AG04450 (cell line): Measurements from ENCODE around the gene MYADML2. TPM values are rescaled to one million over a fixed set of nuclear protein-coding genes. Genes with fewer than 3 reads are reported as not detected.
"Not testable (repeated sequence)": the region's sequence is repeated elsewhere in the genome, so short reads cannot be mapped to it uniquely, and the experiment has no call there.

Experiments
- CTCF ChIA-PET: fragments of 300-600, 350-600 bp; formaldehyde crosslinking; extraction: SDS; loops from one replicate; lab custom pipeline; 2022; ENCODE audit warnings: antibody characterized with exemption, inconsistent platforms; lab: Charles Lee
- POLR2A ChIA-PET: fragments of 350-600 bp; formaldehyde crosslinking; extraction: SDS; loops from one replicate; lab custom pipeline; 2021; ENCODE audit warnings: antibody characterized with exemption, inconsistent platforms; lab: Yijun Ruan, JAX
- DNase-seq: peaks from one replicate; pipeline ENCODE4 v3.0.0-alpha.2; 2011; ENCODE audit warnings: low read depth, low spot score
- H3K27ac ChIP-seq: one replicate; pipeline ENCODE4 v1.5.1; 2012; ENCODE audit warnings: low read depth, low read length, control low read depth
- H3K27me3 ChIP-seq: one replicate; pipeline ENCODE4 v1.6.0; 2012; ENCODE audit warnings: low read length; ENCODE audit not compliant: control insufficient read depth, insufficient read depth
- H3K4me3 ChIP-seq: 2 replicates; pipeline ENCODE4 v1.5.1; 2011; ENCODE audit warnings: mild to moderate bottlenecking, low read depth, low read length, control low read depth
- H3K9me3 ChIP-seq: 2 replicates; pipeline ENCODE4 v1.5.1; 2012; ENCODE audit warnings: low read length; ENCODE audit not compliant: control insufficient read depth, insufficient read depth
- CTCF ChIP-seq: IDR thresholded peaks from 2 replicates; pipeline ENCODE4 v1.5.1; 2011; ENCODE audit warnings: low read depth, low read length, control low read depth, inconsistent platforms
- polyA plus RNA-seq: library from polyadenylated mRNA; depleted of rRNA; stranded (reverse); fragments of >200 nt; gene quantifications from 2 replicates; pipeline ENCODE4 v1.2.3, GENCODE V29; 2011

Gene MYADML2
- polyA plus RNA-seq, 1 experiment: not detected

- Histone ChIP-seq H3K9me3 (no peaks in the 10 kb centered on the region; the same call in 1 of the 2 replicates), H3K27me3 (no peaks in the 10 kb centered on the region), H3K4me3 (peak overlapping the region; percentile 25; the same call in 1 of the 2 replicates), H3K27ac (no peak overlapping the region)
- no peak for TF ChIP-seq CTCF
- CTCF ChIA-PET: no interaction called here
- no peak for DNase-seq
- POLR2A ChIA-PET: interaction anchor here (0.7 kb wide), 1 partner anchor 225 kb away, joined by 3 read pairs; no protein-coding TSS in a partner anchor
These were observed 25.5 kb downstream of the MYADML2 start for GRCh38 chr17:81921537-81921862.

GRCh38 chr17:81920612-81921536 is 26.2 kb downstream of the MYADML2 start:
- Histone ChIP-seq H3K4me3 (peak overlapping the region; percentile 25; the same call in 1 of the 2 replicates), H3K27me3 (no peaks in the 10 kb centered on the region), H3K9me3 (no peaks in the 10 kb centered on the region; the same call in 1 of the 2 replicates), H3K27ac (no peak overlapping the region)
- TF ChIP-seq CTCF: no peak
- ChIA-PET CTCF (no interaction called here), POLR2A (no interaction called here)
- no peak for DNase-seq

GRCh38 chr17:81918832-81919545 is 28.0 kb downstream of the MYADML2 start:
- no peaks in the 10 kb centered on the region for H3K27me3 ChIP-seq
- TF ChIP-seq CTCF: no peak
- H3K4me3 ChIP-seq: no peak overlapping the region
- CTCF ChIA-PET: no interaction called here
- POLR2A ChIA-PET: no interaction called here
- no peak for DNase-seq
- no peak overlapping the region for H3K27ac ChIP-seq
- no peaks in the 10 kb centered on the region; the same call in 1 of the 2 replicates for H3K9me3 ChIP-seq

GRCh38 chr17:81918333-81918669 is 28.7 kb downstream of the MYADML2 start:
- H3K27me3 ChIP-seq, H3K9me3 ChIP-seq, DNase-seq, POLR2A ChIA-PET, H3K27ac ChIP-seq, CTCF ChIA-PET: not testable (repeated sequence)
- 0 out of 2 replicates have a peak overlapping the region, but pooled peaks have one; percentile 25 for H3K4me3 ChIP-seq

GRCh38 chr17:81917565-81918332 is 29.3 kb downstream of the MYADML2 start, which contains the start of gene SIRT7:
TSS of gene SIRT7 (minus strand) at chr17:81918176. CDS start at chr17:81918131, 45 bp downstream.
- TF ChIP-seq CTCF: no peak
- CTCF ChIA-PET: no interaction called here
- no peaks in the 10 kb centered on the region; the same call in 1 of the 2 replicates for H3K9me3 ChIP-seq
- no peak for DNase-seq
- peak within 1 kb of the TSS; percentile 11 for H3K27ac ChIP-seq
- H3K4me3 ChIP-seq: peak within 1 kb of the TSS; percentile 73
- no peaks in the 10 kb centered on the region for H3K27me3 ChIP-seq
- POLR2A ChIA-PET: interaction anchor here (0.6 to 1.4 kb wide), 3 partner anchors 9 to 52 kb away, joined by 3 to 9 read pairs (median 6); partner anchors contain the start of genes ANAPC11 and MAFG
